K562 (cell line): ENCODE measurements around the gene SPRYD3. TPM values are rescaled to one million over a fixed set of nuclear protein-coding genes. Genes with fewer than 3 reads are reported as not detected.

Experiments
- CBFB ChIP-seq: sonication (generic); formaldehyde crosslinking; IDR thresholded peaks from 2 replicates; pipeline ENCODE4 v1.4.0; 2020; ENCODE audit warnings: mild to moderate bottlenecking, missing genetic modification reagents
- CCAR2 ChIP-seq: fragments of 200-400 bp; formaldehyde crosslinking; IDR thresholded peaks from 2 replicates; pipeline ENCODE4 v1.6.1; 2017; ENCODE audit warnings: mild to moderate bottlenecking, low read depth, low read length
- SMAD1 ChIP-seq: fragments of 150-350 bp; IDR thresholded peaks from 2 replicates; pipeline ENCODE4 v1.6.1; 2014; ENCODE audit warnings: low read length, low read depth; ENCODE audit not compliant: partially characterized antibody
- ZBTB7A ChIP-seq: IDR thresholded peaks from 2 replicates; pipeline ENCODE4 v1.6.1; 2011; ENCODE audit warnings: low read depth, mild to moderate bottlenecking, low read length, moderate library complexity, borderline replicate concordance; ENCODE audit not compliant: control insufficient read depth
- polyA plus RNA-seq, 8 experiments: library from polyadenylated mRNA; depleted of rRNA in 4 of 8; stranded (reverse) in 5 of 8; unstranded in 3 of 8; fragments of >200 nt; fragmentation: Nextera tagmentation in 2 of 8; fragmentation: Illumina TruSeq in 1 of 8; extraction: Ambion mirVana in 2 of 8; extraction: Trizol in 1 of 8; gene quantifications; 2 replicates each; pipeline versions ENCODE4 v1.2.1 to v1.2.3, GENCODE V29; 2011 to 2014; ENCODE audit warnings: inconsistent platforms in 1 of 8, missing spikeins in 1 of 8
- total RNA-seq, 7 experiments: library from RNA; depleted of rRNA in 6 of 7; stranded (reverse); fragments of >200 nt in 6 of 7; fragmentation: Illumina TruSeq in 2 of 7; extraction: Trizol in 2 of 7; gene quantifications; 2 replicates each; pipeline versions ENCODE4 v1.2.1 to v1.2.3, GENCODE V29; 2011 to 2021; ENCODE audit warnings: low replicate concordance in 1 of 7
- TF ChIP-seq, protein P1 (sequence below): fragments of 450-650 bp; IDR thresholded peaks from 2 replicates; pipeline ENCODE4 v1.6.1; 2016; ENCODE audit warnings: mild to moderate bottlenecking, moderate library complexity
- TF ChIP-seq, protein P2 (sequence below), 2 experiments: fragments of 450-650 bp; IDR thresholded peaks; 2 replicates each; pipeline ENCODE4 v1.6.1; 2016; ENCODE audit warnings: mild to moderate bottlenecking in 2 of 2, borderline replicate concordance in 1 of 2, low read depth in 1 of 2, moderate library complexity in 1 of 2

Gene SPRYD3
- total and polyA plus RNA-seq, 9 of the 15 experiments (the other 6 are each of a cell fraction or from before 2014, with no cell fraction given) = 1.5 to 13.6 (median 7.6) TPM

- TF ChIP-seq, protein P1, sequence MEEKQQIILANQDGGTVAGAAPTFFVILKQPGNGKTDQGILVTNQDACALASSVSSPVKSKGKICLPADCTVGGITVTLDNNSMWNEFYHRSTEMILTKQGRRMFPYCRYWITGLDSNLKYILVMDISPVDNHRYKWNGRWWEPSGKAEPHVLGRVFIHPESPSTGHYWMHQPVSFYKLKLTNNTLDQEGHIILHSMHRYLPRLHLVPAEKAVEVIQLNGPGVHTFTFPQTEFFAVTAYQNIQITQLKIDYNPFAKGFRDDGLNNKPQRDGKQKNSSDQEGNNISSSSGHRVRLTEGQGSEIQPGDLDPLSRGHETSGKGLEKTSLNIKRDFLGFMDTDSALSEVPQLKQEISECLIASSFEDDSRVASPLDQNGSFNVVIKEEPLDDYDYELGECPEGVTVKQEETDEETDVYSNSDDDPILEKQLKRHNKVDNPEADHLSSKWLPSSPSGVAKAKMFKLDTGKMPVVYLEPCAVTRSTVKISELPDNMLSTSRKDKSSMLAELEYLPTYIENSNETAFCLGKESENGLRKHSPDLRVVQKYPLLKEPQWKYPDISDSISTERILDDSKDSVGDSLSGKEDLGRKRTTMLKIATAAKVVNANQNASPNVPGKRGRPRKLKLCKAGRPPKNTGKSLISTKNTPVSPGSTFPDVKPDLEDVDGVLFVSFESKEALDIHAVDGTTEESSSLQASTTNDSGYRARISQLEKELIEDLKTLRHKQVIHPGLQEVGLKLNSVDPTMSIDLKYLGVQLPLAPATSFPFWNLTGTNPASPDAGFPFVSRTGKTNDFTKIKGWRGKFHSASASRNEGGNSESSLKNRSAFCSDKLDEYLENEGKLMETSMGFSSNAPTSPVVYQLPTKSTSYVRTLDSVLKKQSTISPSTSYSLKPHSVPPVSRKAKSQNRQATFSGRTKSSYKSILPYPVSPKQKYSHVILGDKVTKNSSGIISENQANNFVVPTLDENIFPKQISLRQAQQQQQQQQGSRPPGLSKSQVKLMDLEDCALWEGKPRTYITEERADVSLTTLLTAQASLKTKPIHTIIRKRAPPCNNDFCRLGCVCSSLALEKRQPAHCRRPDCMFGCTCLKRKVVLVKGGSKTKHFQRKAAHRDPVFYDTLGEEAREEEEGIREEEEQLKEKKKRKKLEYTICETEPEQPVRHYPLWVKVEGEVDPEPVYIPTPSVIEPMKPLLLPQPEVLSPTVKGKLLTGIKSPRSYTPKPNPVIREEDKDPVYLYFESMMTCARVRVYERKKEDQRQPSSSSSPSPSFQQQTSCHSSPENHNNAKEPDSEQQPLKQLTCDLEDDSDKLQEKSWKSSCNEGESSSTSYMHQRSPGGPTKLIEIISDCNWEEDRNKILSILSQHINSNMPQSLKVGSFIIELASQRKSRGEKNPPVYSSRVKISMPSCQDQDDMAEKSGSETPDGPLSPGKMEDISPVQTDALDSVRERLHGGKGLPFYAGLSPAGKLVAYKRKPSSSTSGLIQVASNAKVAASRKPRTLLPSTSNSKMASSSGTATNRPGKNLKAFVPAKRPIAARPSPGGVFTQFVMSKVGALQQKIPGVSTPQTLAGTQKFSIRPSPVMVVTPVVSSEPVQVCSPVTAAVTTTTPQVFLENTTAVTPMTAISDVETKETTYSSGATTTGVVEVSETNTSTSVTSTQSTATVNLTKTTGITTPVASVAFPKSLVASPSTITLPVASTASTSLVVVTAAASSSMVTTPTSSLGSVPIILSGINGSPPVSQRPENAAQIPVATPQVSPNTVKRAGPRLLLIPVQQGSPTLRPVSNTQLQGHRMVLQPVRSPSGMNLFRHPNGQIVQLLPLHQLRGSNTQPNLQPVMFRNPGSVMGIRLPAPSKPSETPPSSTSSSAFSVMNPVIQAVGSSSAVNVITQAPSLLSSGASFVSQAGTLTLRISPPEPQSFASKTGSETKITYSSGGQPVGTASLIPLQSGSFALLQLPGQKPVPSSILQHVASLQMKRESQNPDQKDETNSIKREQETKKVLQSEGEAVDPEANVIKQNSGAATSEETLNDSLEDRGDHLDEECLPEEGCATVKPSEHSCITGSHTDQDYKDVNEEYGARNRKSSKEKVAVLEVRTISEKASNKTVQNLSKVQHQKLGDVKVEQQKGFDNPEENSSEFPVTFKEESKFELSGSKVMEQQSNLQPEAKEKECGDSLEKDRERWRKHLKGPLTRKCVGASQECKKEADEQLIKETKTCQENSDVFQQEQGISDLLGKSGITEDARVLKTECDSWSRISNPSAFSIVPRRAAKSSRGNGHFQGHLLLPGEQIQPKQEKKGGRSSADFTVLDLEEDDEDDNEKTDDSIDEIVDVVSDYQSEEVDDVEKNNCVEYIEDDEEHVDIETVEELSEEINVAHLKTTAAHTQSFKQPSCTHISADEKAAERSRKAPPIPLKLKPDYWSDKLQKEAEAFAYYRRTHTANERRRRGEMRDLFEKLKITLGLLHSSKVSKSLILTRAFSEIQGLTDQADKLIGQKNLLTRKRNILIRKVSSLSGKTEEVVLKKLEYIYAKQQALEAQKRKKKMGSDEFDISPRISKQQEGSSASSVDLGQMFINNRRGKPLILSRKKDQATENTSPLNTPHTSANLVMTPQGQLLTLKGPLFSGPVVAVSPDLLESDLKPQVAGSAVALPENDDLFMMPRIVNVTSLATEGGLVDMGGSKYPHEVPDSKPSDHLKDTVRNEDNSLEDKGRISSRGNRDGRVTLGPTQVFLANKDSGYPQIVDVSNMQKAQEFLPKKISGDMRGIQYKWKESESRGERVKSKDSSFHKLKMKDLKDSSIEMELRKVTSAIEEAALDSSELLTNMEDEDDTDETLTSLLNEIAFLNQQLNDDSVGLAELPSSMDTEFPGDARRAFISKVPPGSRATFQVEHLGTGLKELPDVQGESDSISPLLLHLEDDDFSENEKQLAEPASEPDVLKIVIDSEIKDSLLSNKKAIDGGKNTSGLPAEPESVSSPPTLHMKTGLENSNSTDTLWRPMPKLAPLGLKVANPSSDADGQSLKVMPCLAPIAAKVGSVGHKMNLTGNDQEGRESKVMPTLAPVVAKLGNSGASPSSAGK = no peak; the same call in 1 of the 2 replicates
- TF ChIP-seq, protein P2, sequence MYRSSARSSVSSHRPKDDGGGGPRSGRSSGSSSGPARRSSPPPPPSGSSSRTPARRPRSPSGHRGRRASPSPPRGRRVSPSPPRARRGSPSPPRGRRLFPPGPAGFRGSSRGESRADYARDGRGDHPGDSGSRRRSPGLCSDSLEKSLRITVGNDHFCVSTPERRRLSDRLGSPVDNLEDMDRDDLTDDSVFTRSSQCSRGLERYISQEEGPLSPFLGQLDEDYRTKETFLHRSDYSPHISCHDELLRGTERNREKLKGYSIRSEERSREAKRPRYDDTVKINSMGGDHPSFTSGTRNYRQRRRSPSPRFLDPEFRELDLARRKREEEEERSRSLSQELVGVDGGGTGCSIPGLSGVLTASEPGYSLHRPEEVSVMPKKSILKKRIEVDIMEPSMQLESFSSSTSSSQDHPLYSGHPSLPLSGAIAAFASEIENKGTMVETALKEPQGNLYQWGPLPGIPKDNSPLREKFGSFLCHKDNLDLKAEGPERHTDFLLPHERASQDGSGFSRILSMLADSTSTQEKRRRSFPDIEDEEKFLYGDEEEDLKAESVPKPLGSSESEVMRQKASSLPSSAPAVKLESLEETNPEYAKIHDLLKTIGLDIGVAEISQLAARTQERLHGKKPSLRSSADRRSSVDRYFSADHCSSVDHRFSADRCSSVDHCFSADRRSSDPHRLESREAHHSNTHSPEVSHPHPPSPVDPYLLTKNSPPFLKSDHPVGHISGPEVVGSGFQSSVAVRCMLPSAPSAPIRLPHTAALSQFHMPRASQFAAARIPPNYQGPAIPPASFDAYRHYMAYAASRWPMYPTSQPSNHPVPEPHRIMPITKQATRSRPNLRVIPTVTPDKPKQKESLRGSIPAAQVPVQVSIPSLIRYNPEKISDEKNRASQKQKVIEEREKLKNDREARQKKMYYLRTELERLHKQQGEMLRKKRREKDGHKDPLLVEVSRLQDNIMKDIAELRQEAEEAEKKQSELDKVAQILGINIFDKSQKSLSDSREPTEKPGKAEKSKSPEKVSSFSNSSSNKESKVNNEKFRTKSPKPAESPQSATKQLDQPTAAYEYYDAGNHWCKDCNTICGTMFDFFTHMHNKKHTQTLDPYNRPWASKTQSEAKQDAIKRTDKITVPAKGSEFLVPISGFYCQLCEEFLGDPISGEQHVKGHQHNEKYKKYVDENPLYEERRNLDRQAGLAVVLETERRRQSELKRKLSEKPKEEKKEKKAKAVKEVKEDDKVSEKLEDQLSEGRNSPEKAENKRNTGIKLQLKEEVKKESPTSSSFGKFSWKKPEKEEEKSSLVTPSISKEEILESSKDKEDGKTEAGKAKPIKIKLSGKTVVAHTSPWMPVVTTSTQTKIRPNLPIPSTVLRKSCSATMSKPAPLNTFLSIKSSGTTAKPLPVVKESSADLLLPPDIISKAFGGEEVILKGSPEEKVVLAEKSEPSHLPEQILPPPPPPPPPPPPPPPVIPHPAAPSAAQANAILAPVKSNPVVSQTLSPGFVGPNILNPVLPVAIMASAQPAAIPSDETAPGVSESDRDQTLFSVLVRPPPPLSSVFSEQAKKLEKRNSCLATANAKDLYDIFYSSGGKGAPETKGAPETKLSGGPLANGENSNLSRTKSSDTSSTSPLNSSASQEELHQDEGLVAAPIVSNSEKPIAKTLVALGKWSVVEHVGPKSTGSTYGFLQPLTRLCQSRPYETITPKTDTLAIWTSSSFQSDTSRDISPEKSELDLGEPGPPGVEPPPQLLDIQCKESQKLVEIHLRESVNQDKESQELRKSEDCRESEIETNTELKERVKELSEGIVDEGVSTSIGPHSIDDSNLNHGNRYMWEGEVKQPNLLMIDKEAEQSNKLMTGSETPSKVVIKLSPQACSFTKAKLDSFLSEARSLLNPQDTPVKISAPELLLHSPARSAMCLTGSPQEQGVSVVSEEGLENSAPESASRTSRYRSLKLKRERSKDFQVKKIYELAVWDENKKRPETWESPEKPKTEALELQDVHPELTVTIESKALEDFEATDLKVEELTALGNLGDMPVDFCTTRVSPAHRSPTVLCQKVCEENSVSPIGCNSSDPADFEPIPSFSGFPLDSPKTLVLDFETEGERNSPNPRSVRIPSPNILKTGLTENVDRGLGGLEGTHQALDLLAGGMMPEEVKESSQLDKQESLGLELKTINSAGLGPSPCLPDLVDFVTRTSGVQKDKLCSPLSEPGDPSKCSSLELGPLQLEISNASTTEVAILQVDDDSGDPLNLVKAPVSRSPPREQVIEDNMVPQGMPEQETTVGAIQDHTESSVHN (IDR thresholded peaks at IDR 0.05; ENCODE audit: borderline replicate concordance in 1 of 2, low read depth in 1 of 2) = no peak
- no peak for TF ChIP-seq ZBTB7A
- no peak for TF ChIP-seq CCAR2
- TF ChIP-seq CBFB (CRISPR knock-in tag) = no peak
- TF ChIP-seq SMAD1 = no peak
Observed at GRCh38 chr12:53054112-53054878, 24.9 kb downstream of the SPRYD3 start (continued).
